SK-N-SH treated with all-trans-retinoic acid at 6 μM for 48 hours (cell line): Measurements from ENCODE around the gene LCN6.

ENCODE experiments used
- ATAC-seq: fragments of 200-7000 bp; cut with Tn5 transposase; 3 replicates; pipeline ENCODE4 v1.9.1; 2020; ENCODE audit warnings: mild to moderate bottlenecking, moderate library complexity
- ARNTL ChIP-seq: fragments of 450-650 bp; formaldehyde crosslinking; IDR thresholded peaks from 2 replicates; pipeline ENCODE4 v1.5.0; 2020; ENCODE audit warnings: low read depth, mild to moderate bottlenecking, moderate library complexity, borderline replicate concordance
- BACH2 ChIP-seq: fragments of 250-450 bp; sonication (Bioruptor Pico); IDR thresholded peaks from 2 replicates; pipeline ENCODE4 v1.9.0; 2021; ENCODE audit warnings: mild to moderate bottlenecking, borderline replicate concordance
- CSDC2 ChIP-seq: fragments of 250-450 bp; sonication (Bioruptor Pico); IDR thresholded peaks from 2 replicates; pipeline ENCODE4 v1.5.0; 2020; ENCODE audit warnings: mild to moderate bottlenecking, moderate library complexity
- ESRRG ChIP-seq: fragments of 250-450 bp; sonication (Bioruptor Pico); IDR thresholded peaks from 2 replicates; pipeline ENCODE4 v1.6.1; 2021; ENCODE audit warnings: mild to moderate bottlenecking
- GLIS3 ChIP-seq: fragments of 250-450 bp; sonication (Bioruptor Pico); IDR thresholded peaks from 2 replicates; pipeline ENCODE4 v1.5.0; 2020; ENCODE audit warnings: mild to moderate bottlenecking, moderate library complexity
- ISL1 ChIP-seq: fragments of 250-450 bp; sonication (Bioruptor Pico); IDR thresholded peaks from 2 replicates; pipeline ENCODE4 v2.1.2; 2022; ENCODE audit warnings: mild to moderate bottlenecking, moderate library complexity
- OSR1 ChIP-seq: fragments of 250-450 bp; sonication (Bioruptor Pico); IDR thresholded peaks from 2 replicates; pipeline ENCODE4 v1.8.0; 2022; ENCODE audit warnings: moderate library complexity, mild to moderate bottlenecking, inconsistent platforms
- PPARA ChIP-seq: fragments of 250-450 bp; sonication (Bioruptor Pico); IDR thresholded peaks from 2 replicates; pipeline ENCODE4 v1.5.0; 2020; ENCODE audit warnings: mild to moderate bottlenecking, borderline replicate concordance
- RARB ChIP-seq: fragments of 250-450 bp; sonication (Bioruptor Pico); IDR thresholded peaks from 2 replicates; pipeline ENCODE4 v1.8.0; 2021; ENCODE audit warnings: mild to moderate bottlenecking, moderate library complexity
- SNAI2 ChIP-seq: fragments of 250-450 bp; sonication (Bioruptor Pico); IDR thresholded peaks from 2 replicates; pipeline ENCODE4 v1.5.0; 2020; ENCODE audit warnings: mild to moderate bottlenecking, moderate library complexity
- TCF4 ChIP-seq: fragments of 250-450 bp; sonication (Bioruptor Pico); IDR thresholded peaks from 2 replicates; pipeline ENCODE4 v1.8.0; 2021; ENCODE audit warnings: mild to moderate bottlenecking, moderate library complexity, borderline replicate concordance
- TOX ChIP-seq: fragments of 250-450 bp; sonication (Bioruptor Pico); IDR thresholded peaks from 2 replicates; pipeline ENCODE4 v1.8.0; 2021; ENCODE audit warnings: mild to moderate bottlenecking, moderate library complexity, borderline replicate concordance
- ZC3H10 ChIP-seq: fragments of 250-450 bp; sonication (Bioruptor Pico); IDR thresholded peaks from 2 replicates; pipeline ENCODE4 v1.5.1; 2021; ENCODE audit warnings: mild to moderate bottlenecking, moderate library complexity
- ZFP3 ChIP-seq: fragments of 250-450 bp; sonication (Bioruptor Pico); IDR thresholded peaks from 2 replicates; pipeline ENCODE4 v1.5.0; 2020; ENCODE audit warnings: mild to moderate bottlenecking, moderate library complexity
- ZNF565 ChIP-seq: fragments of 450-650 bp; formaldehyde crosslinking; conservative IDR thresholded peaks from 2 replicates; pipeline ENCODE4 v1.5.0; 2020; ENCODE audit warnings: low read depth, mild to moderate bottlenecking, moderate library complexity
- ZNF70 ChIP-seq: fragments of 450-650 bp; formaldehyde crosslinking; IDR thresholded peaks from 2 replicates; pipeline ENCODE4 v1.5.0; 2020; ENCODE audit warnings: mild to moderate bottlenecking, moderate library complexity
- ZNF8 ChIP-seq: fragments of 450-650 bp; formaldehyde crosslinking; IDR thresholded peaks from 2 replicates; pipeline ENCODE4 v1.5.0; 2020; ENCODE audit warnings: mild to moderate bottlenecking, moderate library complexity
- TF ChIP-seq, protein P1 (sequence below): fragments of 250-450 bp; sonication (Bioruptor Pico); IDR thresholded peaks from 2 replicates; pipeline ENCODE4 v1.5.1; 2020; ENCODE audit warnings: low read depth, mild to moderate bottlenecking, moderate library complexity
- TF ChIP-seq, protein P2 (sequence below): fragments of 250-450 bp; sonication (Bioruptor Pico); IDR thresholded peaks from 2 replicates; pipeline ENCODE4 v1.8.0; 2020; ENCODE audit warnings: mild to moderate bottlenecking, moderate library complexity, borderline replicate concordance
- TF ChIP-seq, protein P3 (sequence below): fragments of 250-450 bp; sonication (Bioruptor Pico); IDR thresholded peaks from 2 replicates; pipeline ENCODE4 v1.5.0; 2020; ENCODE audit warnings: mild to moderate bottlenecking, moderate library complexity
- TF ChIP-seq, protein P4 (sequence below): fragments of 250-450 bp; sonication (Bioruptor Pico); IDR thresholded peaks from 2 replicates; pipeline ENCODE4 v1.8.0; 2021; ENCODE audit warnings: low read depth, mild to moderate bottlenecking, moderate library complexity, borderline replicate concordance
- TF ChIP-seq, protein P5 (sequence below): fragments of 250-450 bp; sonication (Bioruptor Pico); IDR thresholded peaks from 2 replicates; pipeline ENCODE4 v1.5.1; 2021; ENCODE audit warnings: mild to moderate bottlenecking, moderate library complexity

The LCN6 gene

DNA sequence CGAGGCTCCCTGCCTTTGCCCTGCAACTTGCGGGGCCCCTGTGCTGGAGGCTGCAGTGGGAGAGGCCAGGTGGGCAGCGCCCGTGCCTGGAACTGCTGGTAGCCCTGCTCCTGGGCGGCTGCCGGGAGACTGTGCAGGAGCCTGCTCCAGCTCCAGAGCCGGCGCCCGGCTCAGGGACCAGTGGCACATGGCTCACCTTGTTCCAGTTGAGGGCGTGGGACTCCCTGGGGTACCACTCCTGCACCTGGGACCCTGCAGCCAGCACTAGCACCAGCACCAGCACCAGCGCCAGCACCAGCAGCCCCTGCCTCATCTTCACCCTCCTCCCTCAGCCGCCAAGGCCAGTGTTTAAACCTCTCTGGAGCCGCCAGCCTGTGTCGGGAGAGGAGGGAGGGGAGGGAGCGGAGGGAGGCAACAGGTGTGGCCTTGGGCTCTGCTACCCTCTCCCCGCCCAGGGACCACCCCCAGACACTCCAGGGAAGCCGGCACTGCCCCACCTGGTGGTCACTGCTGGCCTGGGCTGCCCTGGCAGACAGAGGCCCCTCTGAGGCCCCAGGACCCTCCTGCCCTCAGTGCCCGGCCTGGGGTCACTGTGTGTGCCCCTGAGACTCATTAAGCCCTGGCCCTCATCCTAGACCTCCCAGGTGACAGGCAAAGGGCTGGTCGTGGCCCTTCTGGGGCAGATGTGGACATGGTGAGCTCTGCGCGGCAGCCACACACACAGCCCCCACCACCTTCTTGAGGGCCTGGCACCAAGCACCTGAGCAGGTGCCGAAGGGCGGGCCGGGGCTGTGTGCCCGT lies 5.5 kb downstream of the LCN6 start, which contains the start of gene LCN10:
TSS of gene LCN10 (minus strand) at position 350 of the 801 bp plus-strand sequence. CDS start at position 313, 37 bp downstream.
- TF ChIP-seq CSDC2 (CRISPR knock-in tag) (no peak), ISL1 (CRISPR knock-in tag) (no peak), ZC3H10 (CRISPR knock-in tag) (no peak), OSR1 (no peak), ZNF8 (CRISPR knock-in tag) (no peak), PPARA (CRISPR knock-in tag) (no peak), SNAI2 (CRISPR knock-in tag) (no peak), GLIS3 (CRISPR knock-in tag) (no peak), ZNF70 (CRISPR knock-in tag) (no peak), BACH2 (CRISPR knock-in tag) (no peak), RARB (no peak), TCF4 (CRISPR knock-in tag) (no peak), ARNTL (CRISPR knock-in tag) (no peak), ESRRG (CRISPR knock-in tag) (no peak), TOX (CRISPR knock-in tag) (no peak), ZNF565 (CRISPR knock-in tag) (no peak)
- TF ChIP-seq, protein P1, sequence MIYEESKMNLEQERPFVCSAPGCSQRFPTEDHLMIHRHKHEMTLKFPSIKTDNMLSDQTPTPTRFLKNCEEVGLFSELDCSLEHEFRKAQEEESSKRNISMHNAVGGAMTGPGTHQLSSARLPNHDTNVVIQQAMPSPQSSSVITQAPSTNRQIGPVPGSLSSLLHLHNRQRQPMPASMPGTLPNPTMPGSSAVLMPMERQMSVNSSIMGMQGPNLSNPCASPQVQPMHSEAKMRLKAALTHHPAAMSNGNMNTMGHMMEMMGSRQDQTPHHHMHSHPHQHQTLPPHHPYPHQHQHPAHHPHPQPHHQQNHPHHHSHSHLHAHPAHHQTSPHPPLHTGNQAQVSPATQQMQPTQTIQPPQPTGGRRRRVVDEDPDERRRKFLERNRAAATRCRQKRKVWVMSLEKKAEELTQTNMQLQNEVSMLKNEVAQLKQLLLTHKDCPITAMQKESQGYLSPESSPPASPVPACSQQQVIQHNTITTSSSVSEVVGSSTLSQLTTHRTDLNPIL (CRISPR knock-in tag), result no peak
- TF ChIP-seq, protein P2, sequence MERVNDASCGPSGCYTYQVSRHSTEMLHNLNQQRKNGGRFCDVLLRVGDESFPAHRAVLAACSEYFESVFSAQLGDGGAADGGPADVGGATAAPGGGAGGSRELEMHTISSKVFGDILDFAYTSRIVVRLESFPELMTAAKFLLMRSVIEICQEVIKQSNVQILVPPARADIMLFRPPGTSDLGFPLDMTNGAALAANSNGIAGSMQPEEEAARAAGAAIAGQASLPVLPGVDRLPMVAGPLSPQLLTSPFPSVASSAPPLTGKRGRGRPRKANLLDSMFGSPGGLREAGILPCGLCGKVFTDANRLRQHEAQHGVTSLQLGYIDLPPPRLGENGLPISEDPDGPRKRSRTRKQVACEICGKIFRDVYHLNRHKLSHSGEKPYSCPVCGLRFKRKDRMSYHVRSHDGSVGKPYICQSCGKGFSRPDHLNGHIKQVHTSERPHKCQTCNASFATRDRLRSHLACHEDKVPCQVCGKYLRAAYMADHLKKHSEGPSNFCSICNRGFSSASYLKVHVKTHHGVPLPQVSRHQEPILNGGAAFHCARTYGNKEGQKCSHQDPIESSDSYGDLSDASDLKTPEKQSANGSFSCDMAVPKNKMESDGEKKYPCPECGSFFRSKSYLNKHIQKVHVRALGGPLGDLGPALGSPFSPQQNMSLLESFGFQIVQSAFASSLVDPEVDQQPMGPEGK (CRISPR knock-in tag), result no peak
- TF ChIP-seq, protein P3, sequence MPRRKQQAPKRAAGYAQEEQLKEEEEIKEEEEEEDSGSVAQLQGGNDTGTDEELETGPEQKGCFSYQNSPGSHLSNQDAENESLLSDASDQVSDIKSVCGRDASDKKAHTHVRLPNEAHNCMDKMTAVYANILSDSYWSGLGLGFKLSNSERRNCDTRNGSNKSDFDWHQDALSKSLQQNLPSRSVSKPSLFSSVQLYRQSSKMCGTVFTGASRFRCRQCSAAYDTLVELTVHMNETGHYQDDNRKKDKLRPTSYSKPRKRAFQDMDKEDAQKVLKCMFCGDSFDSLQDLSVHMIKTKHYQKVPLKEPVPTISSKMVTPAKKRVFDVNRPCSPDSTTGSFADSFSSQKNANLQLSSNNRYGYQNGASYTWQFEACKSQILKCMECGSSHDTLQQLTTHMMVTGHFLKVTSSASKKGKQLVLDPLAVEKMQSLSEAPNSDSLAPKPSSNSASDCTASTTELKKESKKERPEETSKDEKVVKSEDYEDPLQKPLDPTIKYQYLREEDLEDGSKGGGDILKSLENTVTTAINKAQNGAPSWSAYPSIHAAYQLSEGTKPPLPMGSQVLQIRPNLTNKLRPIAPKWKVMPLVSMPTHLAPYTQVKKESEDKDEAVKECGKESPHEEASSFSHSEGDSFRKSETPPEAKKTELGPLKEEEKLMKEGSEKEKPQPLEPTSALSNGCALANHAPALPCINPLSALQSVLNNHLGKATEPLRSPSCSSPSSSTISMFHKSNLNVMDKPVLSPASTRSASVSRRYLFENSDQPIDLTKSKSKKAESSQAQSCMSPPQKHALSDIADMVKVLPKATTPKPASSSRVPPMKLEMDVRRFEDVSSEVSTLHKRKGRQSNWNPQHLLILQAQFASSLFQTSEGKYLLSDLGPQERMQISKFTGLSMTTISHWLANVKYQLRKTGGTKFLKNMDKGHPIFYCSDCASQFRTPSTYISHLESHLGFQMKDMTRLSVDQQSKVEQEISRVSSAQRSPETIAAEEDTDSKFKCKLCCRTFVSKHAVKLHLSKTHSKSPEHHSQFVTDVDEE (CRISPR knock-in tag), result no peak
- TF ChIP-seq, protein P4, sequence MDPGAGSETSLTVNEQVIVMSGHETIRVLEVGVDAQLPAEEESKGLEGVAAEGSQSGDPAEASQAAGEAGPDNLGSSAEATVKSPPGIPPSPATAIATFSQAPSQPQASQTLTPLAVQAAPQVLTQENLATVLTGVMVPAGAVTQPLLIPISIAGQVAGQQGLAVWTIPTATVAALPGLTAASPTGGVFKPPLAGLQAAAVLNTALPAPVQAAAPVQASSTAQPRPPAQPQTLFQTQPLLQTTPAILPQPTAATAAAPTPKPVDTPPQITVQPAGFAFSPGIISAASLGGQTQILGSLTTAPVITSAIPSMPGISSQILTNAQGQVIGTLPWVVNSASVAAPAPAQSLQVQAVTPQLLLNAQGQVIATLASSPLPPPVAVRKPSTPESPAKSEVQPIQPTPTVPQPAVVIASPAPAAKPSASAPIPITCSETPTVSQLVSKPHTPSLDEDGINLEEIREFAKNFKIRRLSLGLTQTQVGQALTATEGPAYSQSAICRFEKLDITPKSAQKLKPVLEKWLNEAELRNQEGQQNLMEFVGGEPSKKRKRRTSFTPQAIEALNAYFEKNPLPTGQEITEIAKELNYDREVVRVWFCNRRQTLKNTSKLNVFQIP (CRISPR knock-in tag), result no peak
- TF ChIP-seq, all 23 proteins: peak for 0
- ATAC-seq, result peak; percentile 58

DNA sequence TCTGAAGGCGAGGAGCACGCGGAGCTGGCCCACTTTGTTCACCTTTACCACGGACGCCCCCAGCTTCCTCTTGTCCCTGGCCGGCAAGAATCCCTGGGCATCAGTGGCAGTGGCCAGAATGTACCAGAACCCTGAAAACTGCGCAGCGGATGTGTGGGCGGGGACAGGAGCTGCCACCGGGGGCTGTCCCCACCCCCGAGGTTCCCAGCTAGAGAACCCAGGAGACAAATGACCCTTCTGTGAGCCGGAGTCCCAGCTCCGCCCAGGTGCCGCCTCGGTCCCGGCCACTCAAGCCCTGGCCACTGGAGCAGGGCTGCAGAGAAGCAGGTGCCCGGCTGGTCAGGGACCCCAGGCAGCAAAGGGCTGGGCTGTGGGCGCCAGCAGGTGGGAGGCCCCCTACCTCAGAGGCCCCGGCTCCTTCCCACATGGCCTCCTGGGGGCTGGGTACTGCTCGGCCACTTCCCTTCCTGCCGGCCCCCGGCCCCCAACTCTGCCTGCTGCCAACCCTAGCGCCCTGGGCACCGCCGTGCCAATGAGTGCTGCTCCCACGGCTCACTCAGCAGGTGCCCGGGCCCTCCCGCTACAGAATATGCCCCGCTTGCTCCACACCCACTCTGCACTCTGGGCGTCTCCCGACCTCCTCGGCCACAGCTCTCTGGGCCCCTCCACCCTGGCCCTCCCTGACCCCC lies 6.3 kb downstream of the LCN6 start:
- ATAC-seq, result no peak
- TF ChIP-seq ZNF70 (CRISPR knock-in tag) (no peak), ZNF8 (CRISPR knock-in tag) (no peak), RARB (no peak), SNAI2 (CRISPR knock-in tag) (no peak), TCF4 (CRISPR knock-in tag) (no peak), TOX (CRISPR knock-in tag) (no peak), BACH2 (CRISPR knock-in tag) (no peak), GLIS3 (CRISPR knock-in tag) (no peak), ESRRG (CRISPR knock-in tag) (no peak), ZFP3 (CRISPR knock-in tag) (no peak), OSR1 (no peak), ZNF565 (CRISPR knock-in tag) (no peak), ZC3H10 (CRISPR knock-in tag) (no peak), PPARA (CRISPR knock-in tag) (no peak)
- TF ChIP-seq, protein P2 (CRISPR knock-in tag), result no peak
- TF ChIP-seq, protein P1 (CRISPR knock-in tag), result no peak
- TF ChIP-seq, protein P5, sequence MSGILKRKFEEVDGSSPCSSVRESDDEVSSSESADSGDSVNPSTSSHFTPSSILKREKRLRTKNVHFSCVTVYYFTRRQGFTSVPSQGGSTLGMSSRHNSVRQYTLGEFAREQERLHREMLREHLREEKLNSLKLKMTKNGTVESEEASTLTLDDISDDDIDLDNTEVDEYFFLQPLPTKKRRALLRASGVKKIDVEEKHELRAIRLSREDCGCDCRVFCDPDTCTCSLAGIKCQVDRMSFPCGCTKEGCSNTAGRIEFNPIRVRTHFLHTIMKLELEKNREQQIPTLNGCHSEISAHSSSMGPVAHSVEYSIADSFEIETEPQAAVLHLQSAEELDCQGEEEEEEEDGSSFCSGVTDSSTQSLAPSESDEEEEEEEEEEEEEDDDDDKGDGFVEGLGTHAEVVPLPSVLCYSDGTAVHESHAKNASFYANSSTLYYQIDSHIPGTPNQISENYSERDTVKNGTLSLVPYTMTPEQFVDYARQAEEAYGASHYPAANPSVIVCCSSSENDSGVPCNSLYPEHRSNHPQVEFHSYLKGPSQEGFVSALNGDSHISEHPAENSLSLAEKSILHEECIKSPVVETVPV (CRISPR knock-in tag), result no peak
